Heart right ventricle (tissue), 16 donors: ENCODE results near the gene WNT3. TPM values are rescaled to one million over a fixed set of nuclear protein-coding genes. Genes with fewer than 3 reads are reported as not detected.

Source experiments
- ATAC-seq, 8 donors: fragments of 200-7000 bp; cut with Tn5 transposase; one replicate each; pipeline ENCODE4 v1.9.1; 2020; ENCODE audit warnings: mild to moderate bottlenecking in 8 of 8, moderate library complexity in 8 of 8, moderate number of reproducible peaks in 1 of 8
- DNase-seq, 2 donors: peaks; one replicate each; pipeline ENCODE4 v3.0.0-alpha.2; 2020
- H3K27ac ChIP-seq, 10 donors: fragments of 200-600 bp; sonication (generic) in 2 of 10; one replicate each; pipeline versions ENCODE4 v1.5.0 to v1.8.0; 2020 to 2022; ENCODE audit warnings: mild to moderate bottlenecking in 3 of 10
- H3K27me3 ChIP-seq, 7 donors: fragments of 200-600 bp; one replicate each; pipeline ENCODE4 v1.8.0; 2021 to 2022; ENCODE audit warnings: mild to moderate bottlenecking in 2 of 7
- H3K36me3 ChIP-seq, 9 donors: fragments of 200-600 bp; sonication (generic) in 1 of 9; one replicate each; pipeline versions ENCODE4 v1.5.0 to v1.8.0; 2020 to 2022; ENCODE audit warnings: mild to moderate bottlenecking in 2 of 9
- H3K4me1 ChIP-seq, 9 donors: fragments of 200-600 bp; sonication (generic) in 1 of 9; one replicate each; pipeline versions ENCODE4 v1.5.0 to v1.8.0; 2020 to 2022; ENCODE audit warnings: mild to moderate bottlenecking in 4 of 9
- H3K4me3 ChIP-seq, 10 donors: fragments of 200-600 bp; sonication (generic) in 2 of 10; one replicate each; pipeline versions ENCODE4 v1.5.0 to v1.8.0; 2020 to 2022; ENCODE audit warnings: mild to moderate bottlenecking in 7 of 10, moderate library complexity in 2 of 10
- H3K9me3 ChIP-seq, 11 donors: fragments of 200-600 bp in 10 of 11; sonication (generic) in 2 of 11; one replicate each; pipeline versions ENCODE4 v1.5.0 to v1.8.0; 2013 to 2022; ENCODE audit warnings: mild to moderate bottlenecking in 2 of 11, control low read depth in 1 of 11, moderate library complexity in 1 of 11
- WGBS, 2 donors: extraction: QIAGEN DNeasy Blood & Tissue Kit; methylation state at CpG; one replicate each; pipeline ENCODE4 v1.1.7; 2013; ENCODE audit warnings: inconsistent platforms in 1 of 2; 5-methylcytosine and 5-hydroxymethylcytosine counted together
- intact Hi-C, 10 donors: fragments of 100-400 bp; cut with DNase I; formaldehyde crosslinking; loops; one replicate each; pipeline versions ENCODE4 v1.11.1 to v1.14.2; 2022
- polyA plus RNA-seq, 2 donors: library from polyadenylated mRNA; stranded (reverse); fragments of 200-250 nt; gene quantifications; one replicate each; pipeline ENCODE4 v1.2.3, GENCODE V29; 2013
- total RNA-seq, 10 donors: library from RNA; stranded (reverse); fragmentation: NEBNext Ultra II Directional in 3 of 10; extraction: Animal tissue kit (Norgen Biotek cat#: 25700) in 3 of 10; gene quantifications; one replicate each; pipeline versions ENCODE4 v1.2.1 to v1.2.4, GENCODE V29; 2021 to 2023
- TF ChIP-seq, protein P1 (sequence below), 9 donors: fragments of 200-600 bp; sonication (generic) in 2 of 9; IDR thresholded peaks; one replicate each; pipeline versions ENCODE4 v1.5.0 to v1.8.0; 2021 to 2022; ENCODE audit warnings: antibody characterized with exemption in 9 of 9, mild to moderate bottlenecking in 5 of 9, moderate library complexity in 1 of 9
- donor health status: Arrhythmogenic right ventricular cardiomyopathy.
- donor health status: ischemic (EF 13 %, LVEDD 7.1; RV severe dilation, severe dysfunction).
- donor health status: healthy with polysubstance abuse.
- donor health status: DM: no; HTN: yes; CAD: no.
- donor health status: DM: no; HTN: no; CAD: no.
- donor health status: ischemic (EF 25% LVEDD 6.9; RV normal size, moderate dysfunction).
- donor health status: ischemic (EF 25% LVEDD 5.7; RV mildly dilated, moderate dysfunction).
- donor health status: healthy.
- donor health status: DM: yes; HTN: yes; CAD: no.
- donor health status: Ischemic cardiomyopathy.
- donor health status: ischemic (EF 35%, LVEDD 5.7; RV mildly dilated, moderate dysfunction).
- donor health status: nonischemic (EF 11% LVEDD 7.7; RV severe dilation, severe dysfunction).
- donor health status: DM: yes; HTN: yes; CAD: no.
- donor health status: PGD.
- donor health status: ischemic (EF 29% LVEDD 5.4; RV normal size, mild dysfunction).
- donor health status: nonischemic (EF 23%, LVEDD 6.1; RV moderate dilation, normal function).

Gene WNT3
- total and polyA plus RNA-seq, 12 donors: 0.66 to 3.7 (median 1.2) TPM

GRCh38 chr17:46836500-46836899 is 18.0 kb upstream of the WNT3 start:
- DNase-seq (no peak), ATAC-seq (no peak)
- H3K4me1 ChIP-seq: peaks cover 0 to 8% (median 0%) of the 10 kb centered on the region in 9 donors
- H3K36me3 ChIP-seq: no peaks in the 10 kb centered on the region
- H3K9me3 ChIP-seq: no peaks in the 10 kb centered on the region
- TF ChIP-seq, protein P1, sequence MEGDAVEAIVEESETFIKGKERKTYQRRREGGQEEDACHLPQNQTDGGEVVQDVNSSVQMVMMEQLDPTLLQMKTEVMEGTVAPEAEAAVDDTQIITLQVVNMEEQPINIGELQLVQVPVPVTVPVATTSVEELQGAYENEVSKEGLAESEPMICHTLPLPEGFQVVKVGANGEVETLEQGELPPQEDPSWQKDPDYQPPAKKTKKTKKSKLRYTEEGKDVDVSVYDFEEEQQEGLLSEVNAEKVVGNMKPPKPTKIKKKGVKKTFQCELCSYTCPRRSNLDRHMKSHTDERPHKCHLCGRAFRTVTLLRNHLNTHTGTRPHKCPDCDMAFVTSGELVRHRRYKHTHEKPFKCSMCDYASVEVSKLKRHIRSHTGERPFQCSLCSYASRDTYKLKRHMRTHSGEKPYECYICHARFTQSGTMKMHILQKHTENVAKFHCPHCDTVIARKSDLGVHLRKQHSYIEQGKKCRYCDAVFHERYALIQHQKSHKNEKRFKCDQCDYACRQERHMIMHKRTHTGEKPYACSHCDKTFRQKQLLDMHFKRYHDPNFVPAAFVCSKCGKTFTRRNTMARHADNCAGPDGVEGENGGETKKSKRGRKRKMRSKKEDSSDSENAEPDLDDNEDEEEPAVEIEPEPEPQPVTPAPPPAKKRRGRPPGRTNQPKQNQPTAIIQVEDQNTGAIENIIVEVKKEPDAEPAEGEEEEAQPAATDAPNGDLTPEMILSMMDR (IDR thresholded peaks at IDR 0.05): no peak
- intact Hi-C loops: loop anchor here in 2 of 10 donors (10.0 kb wide), 2 partner anchors 52 to 842 kb away; partner anchors contain the start of gene STH (in 1 of the 2)
- no peak overlapping the region for H3K27ac ChIP-seq
- peaks cover 4 to 22% (median 16%) of the 10 kb centered on the region in 7 donors for H3K27me3 ChIP-seq
- H3K4me3 ChIP-seq: no peak overlapping the region
- WGBS, 2 donors: 71 to 84% methylated on average over 2 of the region's 2 CpGs

DNA sequence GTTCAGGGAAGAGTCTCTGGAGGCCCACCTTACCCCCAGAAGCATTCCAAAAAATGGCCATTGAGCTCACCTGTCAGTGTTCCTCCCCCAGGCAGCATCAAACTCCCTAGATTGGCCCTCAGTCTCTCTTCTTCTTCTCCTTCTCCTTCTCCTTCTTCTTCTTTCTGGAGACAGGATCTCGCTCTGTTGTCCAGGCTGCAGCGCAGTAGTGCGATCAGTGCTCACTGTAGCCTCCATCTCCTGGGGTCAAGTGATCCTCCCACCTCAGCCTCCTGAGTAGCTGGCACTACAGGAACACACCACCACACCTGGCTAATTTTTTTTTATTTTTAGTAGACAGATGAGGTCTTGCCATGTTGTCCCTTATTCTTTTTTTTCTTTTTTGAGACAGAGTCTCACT is 16.4 kb upstream of the WNT3 start:
- H3K36me3 ChIP-seq: no peaks in the 10 kb centered on the region
- H3K9me3 ChIP-seq: no peaks in the 10 kb centered on the region
- WGBS, 2 donors: 96 to 98% methylated on average over 3 of the region's 3 CpGs
- H3K27ac ChIP-seq: no peak overlapping the region
- no peak overlapping the region for H3K4me3 ChIP-seq
- TF ChIP-seq, protein P1 (IDR thresholded peaks at IDR 0.05): no peak
- ATAC-seq (no peak), DNase-seq (no peak)
- H3K4me1 ChIP-seq: peaks cover 0 to 6% (median 0%) of the 10 kb centered on the region in 9 donors
- peaks cover 0 to 9% (median 0%) of the 10 kb centered on the region in 7 donors for H3K27me3 ChIP-seq
- intact Hi-C loops: loop anchor here in 3 of 10 donors (5.0 to 10.0 kb wide), 3 partner anchors 38 to 840 kb away; partner anchors contain the start of gene STH (in 1 of the 3)

DNA sequence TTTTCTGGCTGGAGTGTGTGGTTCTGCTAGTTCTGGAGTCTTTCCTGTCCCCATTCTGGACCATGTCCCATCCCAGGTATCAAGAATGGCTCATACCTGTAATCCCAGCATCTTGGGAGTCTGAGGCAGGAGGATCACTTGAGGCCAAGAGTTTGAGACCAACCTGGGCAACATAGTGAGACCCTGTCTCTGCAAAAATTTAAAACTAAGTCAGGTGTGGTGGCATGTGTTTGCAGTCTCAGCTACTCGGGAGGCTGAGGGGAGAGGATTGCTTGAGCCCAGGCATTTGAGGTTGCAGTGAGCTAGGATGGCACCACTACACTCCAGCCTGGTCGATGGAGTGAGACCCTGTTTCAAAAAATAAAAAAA is 15.3 kb upstream of the WNT3 start:
- peaks cover 0 to 6% (median 0%) of the 10 kb centered on the region in 9 donors for H3K4me1 ChIP-seq
- H3K27me3 ChIP-seq: peaks cover 0 to 9% (median 0%) of the 10 kb centered on the region in 7 donors
- no peak overlapping the region for H3K4me3 ChIP-seq
- 88 to 94% methylated on average over 2 of the region's 2 CpGs for WGBS, 2 donors
- TF ChIP-seq, protein P1 (IDR thresholded peaks at IDR 0.05): no peak
- H3K9me3 ChIP-seq: no peaks in the 10 kb centered on the region
- no peak for ATAC-seq
- no peak for DNase-seq
- intact Hi-C loops: loop anchor here in 3 of 10 donors (5.0 to 10.0 kb wide), 3 partner anchors 37 to 839 kb away; partner anchors contain the start of gene STH (in 1 of the 3)
- no peak overlapping the region for H3K27ac ChIP-seq
- H3K36me3 ChIP-seq: no peaks in the 10 kb centered on the region

DNA sequence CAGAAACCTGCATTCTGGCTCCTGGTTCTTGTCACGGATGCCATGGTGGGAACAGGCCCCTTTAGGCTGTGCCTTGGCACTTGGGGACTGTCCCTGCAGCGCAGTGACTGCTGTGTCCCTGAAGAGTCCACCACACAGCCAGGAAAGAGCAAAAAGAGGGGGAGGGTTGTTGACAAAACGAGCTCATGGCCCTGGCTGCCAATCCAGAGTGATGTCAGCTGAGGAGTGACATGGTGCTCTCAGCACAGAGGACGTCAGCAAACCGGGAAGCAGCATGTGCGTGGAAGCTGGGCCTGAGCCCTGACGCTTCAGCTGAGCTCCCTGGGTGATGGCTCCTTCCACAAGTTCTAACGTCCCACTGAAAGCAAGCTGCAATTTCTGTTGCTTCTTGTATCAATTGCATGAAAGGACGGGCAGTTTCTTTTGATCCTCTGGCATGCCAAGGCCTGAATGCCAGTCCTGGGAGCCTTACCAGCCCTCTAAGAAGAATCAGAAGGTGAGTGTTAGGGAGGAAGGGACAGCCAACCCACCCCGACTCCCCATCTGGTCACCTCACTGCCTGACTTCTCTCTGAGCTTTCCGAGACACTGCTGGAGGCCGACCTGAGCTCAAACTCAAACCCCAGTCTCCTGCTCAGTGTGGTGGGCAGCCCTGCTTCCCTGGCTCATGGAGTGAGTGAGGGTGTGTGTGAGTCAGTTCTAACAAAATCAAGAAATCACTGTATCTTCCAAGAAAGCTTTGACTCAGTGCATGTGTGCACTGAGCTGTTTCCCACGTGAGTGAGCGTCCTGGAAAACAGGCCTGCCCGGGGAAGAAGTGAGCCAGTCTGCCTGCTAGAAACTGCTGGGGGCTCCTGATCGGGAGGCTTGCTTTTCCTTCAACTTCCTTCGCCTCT is 14.7 kb upstream of the WNT3 start:
- peak in 6 of 8 donors; percentile 69 to 89 (median 75) for ATAC-seq
- no peak overlapping the region for H3K27ac ChIP-seq
- peak in 1 of 2 donors; percentile 25 for DNase-seq
- intact Hi-C loops: loop anchor here in 3 of 10 donors (5.0 to 10.0 kb wide), 3 partner anchors 36 to 838 kb away; partner anchors contain the start of gene STH (in 1 of the 3)
- 53 to 54% methylated on average over 17 of the region's 17 CpGs for WGBS, 2 donors
- H3K4me3 ChIP-seq: no peak overlapping the region
- H3K27me3 ChIP-seq: peaks cover 0 to 11% (median 0%) of the 10 kb centered on the region in 7 donors
- peaks cover 0 to 6% (median 0%) of the 10 kb centered on the region in 9 donors for H3K4me1 ChIP-seq
- no peaks in the 10 kb centered on the region for H3K36me3 ChIP-seq
- TF ChIP-seq, protein P1 (IDR thresholded peaks at IDR 0.05): no peak
- H3K9me3 ChIP-seq: no peaks in the 10 kb centered on the region
